HG03159 (cell line): Measurements from ENCODE around the gene CYP20A1.
A peak's percentile ranks its signal among the peaks of the same experiment; 100 is the strongest.
"Not testable (repeated sequence)": the region's sequence is repeated elsewhere in the genome, so short reads cannot be mapped to it uniquely, and the experiment has no call there.

ENCODE experiments used
- ATAC-seq: cut with Tn5 transposase; IDR thresholded peaks from one replicate; pipeline ENCODE4 v1.9.1; 2021; ENCODE audit warnings: mild to moderate bottlenecking, moderate library complexity; ENCODE audit not compliant: unreplicated experiment

Gene CYP20A1

GRCh38 chr2:203279288-203279687 is 40.5 kb downstream of the CYP20A1 start:
- no peak for ATAC-seq

GRCh38 chr2:203280428-203281064 is 41.7 kb downstream of the CYP20A1 start:
- no peak for ATAC-seq

DNA sequence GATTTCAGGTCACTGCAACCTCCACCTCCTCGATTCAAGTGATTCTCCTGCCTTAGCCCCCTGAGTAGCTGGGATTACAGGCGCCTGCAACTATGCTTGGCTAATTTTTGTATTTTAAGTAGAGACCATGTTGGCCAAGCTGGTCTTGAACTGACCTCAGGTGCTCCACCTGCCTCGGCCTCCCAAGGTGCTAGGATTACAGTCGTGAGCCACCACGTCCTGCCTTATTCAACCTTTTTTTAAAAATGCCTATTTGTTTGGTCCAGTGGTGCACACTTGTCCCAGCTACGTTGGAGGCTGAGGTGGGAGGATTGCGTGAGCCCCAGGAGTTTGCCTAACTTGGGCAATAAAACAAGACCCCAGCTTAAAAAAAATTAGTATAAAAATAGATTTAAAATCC is 43.3 kb downstream of the CYP20A1 start:
- no peak for ATAC-seq

DNA sequence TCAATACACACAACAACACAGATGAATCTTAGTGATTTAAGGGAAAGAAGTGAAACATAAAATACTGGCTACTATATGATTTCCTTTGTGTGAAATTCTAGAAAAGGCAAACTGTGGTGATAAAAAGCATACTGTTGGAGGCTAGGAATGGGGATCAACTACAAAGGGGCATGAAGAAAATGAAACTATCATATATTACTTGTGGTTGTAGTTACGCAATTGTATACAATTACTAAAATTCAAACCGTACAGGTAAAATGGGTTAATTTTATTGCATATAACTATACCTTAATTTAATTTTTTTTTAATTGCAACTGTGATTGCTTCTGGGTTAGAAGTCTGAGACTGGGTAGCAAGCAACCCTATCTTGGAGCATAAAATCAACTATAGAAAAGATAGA is 47.7 kb downstream of the CYP20A1 start:
- ATAC-seq, result no peak

- no peak for ATAC-seq
Measured at GRCh38 chr2:203301667-203302066, 62.8 kb downstream of the CYP20A1 start.

- ATAC-seq, result not testable (repeated sequence)
Measured at GRCh38 chr2:203302586-203302985, 63.8 kb downstream of the CYP20A1 start.

DNA sequence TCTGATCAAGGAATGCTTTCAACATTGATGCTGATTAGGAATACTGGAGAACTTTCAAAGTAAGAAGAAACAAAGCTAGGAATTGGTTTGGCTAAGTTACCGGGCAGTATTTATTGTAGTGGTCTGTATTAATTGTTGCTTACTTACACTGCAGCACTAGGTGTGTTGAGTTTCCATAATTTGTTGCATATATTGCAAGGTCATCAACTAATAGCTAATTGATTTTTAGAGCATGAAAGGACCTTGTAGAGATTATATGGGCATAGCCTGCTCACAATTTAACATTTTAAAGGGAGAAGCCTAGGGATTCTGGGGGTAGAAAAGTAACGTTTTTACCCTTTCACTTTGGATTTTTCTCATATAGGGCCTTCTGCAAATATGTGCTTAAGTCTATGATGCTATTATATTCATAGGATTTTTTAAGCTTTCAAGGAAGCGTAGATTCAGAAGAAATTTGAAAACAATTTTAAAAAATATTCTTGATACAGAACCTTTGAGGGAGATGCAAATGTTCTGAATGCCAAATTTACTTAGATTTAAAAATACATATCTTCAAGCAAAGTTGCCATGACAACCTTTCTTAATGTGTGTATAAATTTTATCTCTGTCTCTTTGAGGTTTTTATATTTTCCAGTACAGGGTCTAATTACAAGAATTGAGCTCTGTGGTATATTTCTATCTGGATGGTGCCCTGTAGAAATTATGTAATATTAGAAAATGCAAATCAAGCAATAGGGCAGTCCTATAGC is 72.0 kb downstream of the CYP20A1 start:
- no peak for ATAC-seq

DNA sequence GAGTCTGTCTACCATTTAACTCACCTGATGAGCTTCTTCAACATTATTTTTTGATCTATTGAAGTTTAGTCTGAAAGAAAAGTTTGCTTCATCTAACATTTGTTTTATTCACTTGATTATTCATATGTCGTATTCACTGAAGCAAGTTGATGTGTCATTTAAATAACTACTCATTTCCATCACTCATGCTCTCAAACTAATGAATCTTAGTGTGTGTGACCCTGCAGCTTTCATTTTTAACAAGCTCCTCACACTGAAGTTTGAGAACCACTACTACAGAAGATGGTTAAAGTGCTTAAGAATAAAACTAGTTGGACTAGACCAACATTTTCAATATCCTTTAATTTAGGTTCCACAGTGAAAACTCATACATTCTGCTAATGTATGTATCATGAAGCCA is 87.5 kb downstream of the CYP20A1 start:
- no peak for ATAC-seq

GRCh38 chr2:203327582-203327900 is 88.7 kb downstream of the CYP20A1 start:
- ATAC-seq, result no peak

DNA sequence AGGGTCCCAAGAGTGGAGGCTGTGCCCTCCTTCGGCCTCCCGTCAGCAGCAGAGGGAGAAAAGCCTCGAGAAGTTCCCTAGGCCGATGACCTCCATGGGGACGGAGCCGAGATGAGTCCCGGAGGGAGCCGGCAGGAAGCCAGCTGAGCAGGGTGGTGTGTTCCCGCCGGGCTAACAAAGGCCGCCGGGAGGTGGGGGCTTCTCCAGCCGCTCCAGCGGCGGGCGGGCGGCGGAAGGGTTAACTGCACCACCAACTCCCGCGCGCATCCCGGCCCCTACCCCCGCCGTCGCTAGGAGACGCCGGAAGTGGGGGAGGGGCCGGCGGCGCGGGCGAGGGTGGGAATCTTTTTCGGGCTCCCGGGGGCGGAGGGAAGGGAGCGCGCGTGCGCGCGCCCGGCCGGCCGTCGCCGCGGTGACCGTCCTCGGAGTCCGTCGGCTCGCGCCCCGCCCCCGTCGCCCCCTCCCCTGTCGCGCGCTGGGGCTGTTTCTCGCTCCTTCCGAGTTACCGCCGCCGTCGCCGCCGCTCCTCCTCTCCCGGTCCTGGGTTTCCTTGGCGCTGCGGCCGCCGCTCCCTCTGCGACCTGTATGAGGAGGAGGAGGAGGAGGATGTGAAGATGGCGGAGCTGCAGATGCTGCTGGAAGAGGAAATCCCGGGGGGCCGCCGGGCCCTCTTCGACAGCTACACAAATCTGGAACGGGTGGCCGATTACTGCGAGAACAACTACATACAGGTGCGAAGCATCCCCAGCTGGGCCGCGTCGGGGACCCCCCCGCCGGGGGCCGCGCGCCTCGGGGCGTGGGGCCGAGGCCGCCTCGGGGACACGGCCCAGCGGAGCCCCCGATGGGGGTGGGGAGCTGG is 89.3 kb downstream of the CYP20A1 start, which contains the start of gene ABI2:
Gene ABI2, plus strand, starts transcription at position 494 of the 859 bp plus-strand sequence. Its CDS starts 121 bp downstream, at position 615.
- peak; percentile 58 for ATAC-seq

- peak; percentile 59 for ATAC-seq
Measured at GRCh38 chr2:203328760-203329540, 90.1 kb downstream of the CYP20A1 start.

- no peak for ATAC-seq
Measured at GRCh38 chr2:203330434-203330833, 91.6 kb downstream of the CYP20A1 start.

- ATAC-seq, result no peak
Measured at GRCh38 chr2:203338322-203338721, 99.5 kb downstream of the CYP20A1 start.

- no peak for ATAC-seq
Measured at GRCh38 chr2:203340791-203341487, 102.1 kb downstream of the CYP20A1 start.

GRCh38 chr2:203341741-203342310 is 103.0 kb downstream of the CYP20A1 start:
- no peak for ATAC-seq

- not testable (repeated sequence) for ATAC-seq
Measured at GRCh38 chr2:203342374-203342773, 103.6 kb downstream of the CYP20A1 start.

DNA sequence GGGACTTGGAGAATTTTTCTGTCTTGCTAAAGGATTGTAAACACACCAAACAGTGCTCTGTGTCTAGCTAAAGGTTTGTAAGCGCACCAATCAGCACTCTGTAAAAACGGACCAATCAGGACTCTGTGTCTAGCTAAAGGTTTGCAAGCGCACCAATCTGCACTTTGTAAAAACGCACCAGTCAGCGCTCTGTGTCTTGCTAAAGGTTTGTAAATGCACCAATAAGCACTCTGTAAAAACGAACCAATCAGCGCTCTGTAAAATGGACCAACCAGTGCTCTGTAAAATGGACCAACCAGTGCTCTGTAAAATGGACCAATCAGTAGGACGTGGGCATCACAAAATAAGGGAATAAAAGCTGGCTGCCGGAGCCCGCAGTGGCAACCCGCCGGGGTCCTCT is 105.8 kb downstream of the CYP20A1 start:
- no peak for ATAC-seq

- ATAC-seq, result no peak
Measured at GRCh38 chr2:203346612-203347011, 107.8 kb downstream of the CYP20A1 start.

- no peak for ATAC-seq
Measured at GRCh38 chr2:203347375-203347774, 108.6 kb downstream of the CYP20A1 start.
